DND-41 (cell line): ENCODE data around the gene CRACR2A.

Experiments
- ATAC-seq: fragments of 200-7000 bp; cut with Tn5 transposase; 3 replicates; pipeline ENCODE4 v1.9.1; 2021; ENCODE audit warnings: low read depth; ENCODE audit not compliant: insufficient read depth
- DNase-seq: peaks from one replicate; pipeline ENCODE4 v3.0.0-alpha.2; 2020
- H2AFZ ChIP-seq: 2 replicates; pipeline ENCODE4 v1.6.0; 2012; ENCODE audit warnings: low read depth, low read length
- H3K27ac ChIP-seq: 2 replicates; pipeline ENCODE4 v1.5.1; 2012; ENCODE audit warnings: low read length, inconsistent platforms
- H3K27me3 ChIP-seq: fragments of 200-600 bp; sonication (generic); 2 replicates; pipeline ENCODE4 v1.6.0; 2012; ENCODE audit warnings: low read length, mild to moderate bottlenecking, inconsistent platforms; ENCODE audit not compliant: insufficient read depth, poor library complexity
- H3K36me3 ChIP-seq: 2 replicates; pipeline ENCODE4 v1.5.1; 2012; ENCODE audit warnings: low read length, inconsistent platforms; ENCODE audit not compliant: insufficient read depth
- H3K4me1 ChIP-seq: 2 replicates; pipeline ENCODE4 v1.5.1; 2012; ENCODE audit warnings: mild to moderate bottlenecking, low read length; ENCODE audit not compliant: insufficient read depth
- H3K4me2 ChIP-seq: 2 replicates; pipeline ENCODE4 v1.6.0; 2012; ENCODE audit warnings: mild to moderate bottlenecking, moderate library complexity, low read length, inconsistent platforms; ENCODE audit not compliant: insufficient read depth
- H3K4me3 ChIP-seq, 2 experiments: fragments of 200-600 bp in 1 of 2; shearing (Covaris generic) in 1 of 2; 2 replicates each; pipeline ENCODE4 v1.5.1; 2012 to 2016; ENCODE audit warnings: inconsistent platforms in 2 of 2, low read length in 2 of 2, mild to moderate bottlenecking in 2 of 2, low read depth in 1 of 2, moderate library complexity in 1 of 2
- H3K79me2 ChIP-seq: 2 replicates; pipeline ENCODE4 v1.6.0; 2012; ENCODE audit warnings: low read length, inconsistent platforms; ENCODE audit not compliant: insufficient read depth
- H3K9ac ChIP-seq: 2 replicates; pipeline ENCODE4 v1.6.0; 2012; ENCODE audit warnings: low read depth, mild to moderate bottlenecking, inconsistent platforms, low read length, moderate library complexity
- H3K9me3 ChIP-seq: 2 replicates; pipeline ENCODE4 v1.5.1; 2012; ENCODE audit warnings: low read length, moderate library complexity, mild to moderate bottlenecking, inconsistent platforms; ENCODE audit not compliant: insufficient read depth, severe bottlenecking
- H4K20me1 ChIP-seq: 2 replicates; pipeline ENCODE4 v1.6.0; 2012; ENCODE audit warnings: low read length; ENCODE audit not compliant: insufficient read depth
- CTCF ChIP-seq: IDR thresholded peaks from 2 replicates; pipeline ENCODE4 v1.5.1; 2012; ENCODE audit warnings: borderline replicate concordance, low read length, moderate library complexity, mild to moderate bottlenecking; ENCODE audit not compliant: poor library complexity, severe bottlenecking; ENCODE audit errors: extremely low read depth
- EZH2 ChIP-seq: IDR thresholded peaks from 3 replicates; pipeline ENCODE4 v1.6.1; 2012; ENCODE audit warnings: borderline replicate concordance, low read depth, mild to moderate bottlenecking, moderate library complexity, low read length, inconsistent platforms; ENCODE audit not compliant: severe bottlenecking

CRACR2A gene

GRCh38 chr12:3770891-3771290 is 18.0 kb upstream of the CRACR2A start:
- Histone ChIP-seq H3K4me3 (no peak overlapping the region), H3K9me3 (no peaks in the 10 kb centered on the region), H4K20me1 (no peaks in the 10 kb centered on the region), H2AFZ (no peak overlapping the region), H3K27ac (no peak overlapping the region), H3K4me2 (no peak overlapping the region), H3K36me3 (no peaks in the 10 kb centered on the region), H3K4me1 (peaks cover 12% of the 10 kb centered on the region), H3K27me3 (no peaks in the 10 kb centered on the region), H3K79me2 (no peaks in the 10 kb centered on the region), H3K9ac (no peak overlapping the region)
- no peak for DNase-seq
- no peak for ATAC-seq
- no peak for TF ChIP-seq CTCF
- no peak for TF ChIP-seq EZH2

GRCh38 chr12:3768911-3769447 is 16.1 kb upstream of the CRACR2A start:
- Histone ChIP-seq H3K27ac (no peak overlapping the region), H3K36me3 (no peaks in the 10 kb centered on the region), H3K9ac (no peak overlapping the region), H3K79me2 (no peaks in the 10 kb centered on the region), H2AFZ (no peak overlapping the region), H4K20me1 (no peaks in the 10 kb centered on the region), H3K4me1 (peaks cover 12% of the 10 kb centered on the region), H3K4me3 (no peak overlapping the region), H3K27me3 (no peaks in the 10 kb centered on the region), H3K4me2 (no peak overlapping the region), H3K9me3 (no peaks in the 10 kb centered on the region)
- no peak for DNase-seq
- TF ChIP-seq EZH2 (no peak), CTCF (no peak)
- no peak for ATAC-seq

GRCh38 chr12:3761116-3761735 is 8.3 kb upstream of the CRACR2A start:
- H3K4me3 ChIP-seq: no peak overlapping the region
- H3K4me2 ChIP-seq: no peak overlapping the region
- no peak for DNase-seq
- no peaks in the 10 kb centered on the region for H4K20me1 ChIP-seq
- no peaks in the 10 kb centered on the region for H3K36me3 ChIP-seq
- H2AFZ ChIP-seq: no peak overlapping the region
- no peaks in the 10 kb centered on the region for H3K4me1 ChIP-seq
- H3K79me2 ChIP-seq: no peaks in the 10 kb centered on the region
- no peaks in the 10 kb centered on the region for H3K9me3 ChIP-seq
- no peak overlapping the region for H3K9ac ChIP-seq
- no peak for ATAC-seq
- no peak overlapping the region for H3K27ac ChIP-seq
- TF ChIP-seq EZH2 (no peak), CTCF (no peak)
- H3K27me3 ChIP-seq: no peaks in the 10 kb centered on the region
